NCI-H1417 (cell line): ENCODE results near the gene TSPAN4.

Source experiments
- DNase-seq, 3 experiments: peaks; one replicate each; lab custom pipeline; 2025; lab: John Stamatoyannopoulos, UW

TSPAN4 gene

DNA sequence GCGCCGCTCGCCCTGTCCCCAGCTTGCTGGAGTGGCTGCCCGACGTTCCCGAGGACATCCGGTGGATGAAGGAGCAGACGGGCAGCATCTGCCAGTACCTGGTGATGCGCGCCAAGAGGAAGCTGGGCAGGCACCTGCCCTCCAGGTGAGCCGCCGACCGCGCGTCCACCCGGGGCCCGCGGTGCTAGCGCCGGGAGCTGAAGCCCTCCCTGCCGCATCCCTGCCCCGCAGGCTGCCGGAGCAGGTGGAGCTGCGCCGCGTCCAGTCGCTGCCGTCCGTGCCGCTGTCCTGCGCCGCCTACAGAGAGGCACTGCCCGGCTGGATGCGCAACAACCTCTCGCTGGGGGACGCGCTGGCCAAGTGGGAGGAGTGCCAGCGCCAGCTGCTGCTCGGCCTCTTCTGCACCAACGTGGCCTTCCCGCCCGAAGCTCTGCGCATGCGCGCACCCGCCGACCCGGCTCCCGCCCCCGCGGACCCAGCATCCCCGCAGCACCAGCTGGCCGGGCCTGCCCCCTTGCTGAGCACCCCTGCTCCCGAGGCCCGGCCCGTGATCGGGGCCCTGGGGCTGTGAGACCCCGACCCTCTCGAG is 18.3 kb upstream of the TSPAN4 start:
- DNase-seq: peak; percentile 68 to 90 (median 78)

DNA sequence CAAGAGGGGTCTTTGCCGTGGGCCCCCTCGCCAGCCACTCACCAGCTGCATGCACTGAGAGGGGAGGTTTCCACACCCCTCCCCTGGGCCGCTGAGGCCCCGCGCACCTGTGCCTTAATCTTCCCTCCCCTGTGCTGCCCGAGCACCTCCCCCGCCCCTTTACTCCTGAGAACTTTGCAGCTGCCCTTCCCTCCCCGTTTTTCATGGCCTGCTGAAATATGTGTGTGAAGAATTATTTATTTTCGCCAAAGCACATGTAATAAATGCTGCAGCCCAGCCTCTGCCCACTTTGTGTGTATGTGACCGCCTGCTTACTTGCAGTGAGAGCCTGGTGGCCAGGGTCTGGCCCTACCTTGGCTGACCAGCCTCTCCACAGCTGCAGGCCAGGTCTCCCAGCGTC is 17.7 kb upstream of the TSPAN4 start:
- DNase-seq: peak; percentile 64 to 71 (median 65)

DNA sequence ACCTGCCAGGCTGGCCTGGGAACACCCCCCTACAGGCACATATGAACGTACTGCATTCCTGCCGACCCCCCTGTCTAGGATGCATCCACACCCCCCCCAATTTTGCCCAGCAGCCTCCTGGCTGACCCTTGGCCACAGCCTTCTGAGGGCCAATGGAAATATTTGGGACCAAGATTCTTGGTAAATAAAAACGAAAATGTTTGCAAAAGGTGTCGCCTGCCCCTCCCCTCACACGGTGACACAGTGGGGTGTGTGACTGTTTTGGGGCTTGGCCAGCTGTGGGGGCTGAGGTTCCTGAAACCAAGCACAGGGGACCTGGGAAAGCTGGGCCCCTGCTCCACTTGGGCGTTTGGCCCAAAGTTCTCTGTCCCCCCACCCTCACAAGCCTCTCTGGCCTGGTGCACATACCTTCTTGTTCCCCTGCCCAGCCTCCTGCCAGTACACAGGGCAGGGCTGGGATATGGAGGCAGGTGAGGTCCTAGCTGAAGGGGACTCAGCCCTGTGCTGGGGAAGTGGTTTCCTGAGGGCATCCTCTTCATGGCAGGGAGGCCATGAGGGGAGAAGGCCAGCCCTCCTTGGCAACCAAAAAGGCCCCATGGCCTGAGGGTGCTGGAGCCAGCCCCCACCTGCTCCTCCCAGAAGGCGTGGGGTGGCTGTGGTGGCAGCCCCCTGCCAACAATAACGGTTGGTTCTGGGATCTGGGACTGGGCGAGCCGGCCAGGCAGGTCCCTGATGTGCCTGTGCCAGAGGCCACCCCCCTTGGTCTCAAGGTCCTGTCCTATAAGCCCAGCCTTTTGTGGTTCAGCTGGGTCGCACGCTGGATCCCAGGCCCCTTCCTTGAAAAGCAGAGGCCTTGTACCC is 17.1 kb upstream of the TSPAN4 start:
- DNase-seq: no peak

DNA sequence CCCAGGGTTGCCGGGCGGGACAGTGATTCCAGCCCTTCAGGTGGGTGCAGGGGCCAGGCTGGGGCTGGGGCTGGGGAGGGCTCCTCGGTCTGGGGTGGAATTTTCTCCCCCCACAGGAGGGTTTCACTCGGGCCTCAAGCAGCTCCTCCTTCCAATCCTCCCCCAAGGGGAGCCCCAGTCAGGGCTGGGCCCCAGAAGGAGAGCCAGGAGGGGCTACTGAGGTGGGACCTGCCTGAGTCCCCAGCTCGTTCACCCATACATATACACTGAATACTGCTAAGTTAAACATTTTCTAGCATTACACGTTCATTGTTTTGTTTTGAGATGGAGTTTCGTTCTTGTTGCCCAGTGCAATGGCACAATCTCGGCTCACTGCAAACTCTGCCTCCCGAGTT is 16.4 kb upstream of the TSPAN4 start:
- no peak for DNase-seq

DNA sequence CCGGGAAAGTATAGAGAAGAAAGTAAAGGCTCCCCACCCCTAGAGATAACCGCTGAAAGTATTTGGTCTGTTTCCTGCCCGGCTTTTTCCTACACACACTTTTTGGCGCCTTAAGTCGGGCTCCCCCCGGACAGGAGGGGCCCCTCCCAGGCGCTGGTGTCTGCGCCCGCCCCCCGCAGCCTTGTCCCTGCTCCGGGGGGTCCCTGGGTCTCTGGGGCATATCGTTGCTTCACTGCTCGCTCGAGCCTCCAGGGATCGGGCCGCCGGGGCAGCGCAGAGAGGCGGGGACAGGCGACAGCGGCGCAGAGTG is 15.9 kb upstream of the TSPAN4 start:
- DNase-seq: peak in 1 of 3 experiments; percentile 42

DNA sequence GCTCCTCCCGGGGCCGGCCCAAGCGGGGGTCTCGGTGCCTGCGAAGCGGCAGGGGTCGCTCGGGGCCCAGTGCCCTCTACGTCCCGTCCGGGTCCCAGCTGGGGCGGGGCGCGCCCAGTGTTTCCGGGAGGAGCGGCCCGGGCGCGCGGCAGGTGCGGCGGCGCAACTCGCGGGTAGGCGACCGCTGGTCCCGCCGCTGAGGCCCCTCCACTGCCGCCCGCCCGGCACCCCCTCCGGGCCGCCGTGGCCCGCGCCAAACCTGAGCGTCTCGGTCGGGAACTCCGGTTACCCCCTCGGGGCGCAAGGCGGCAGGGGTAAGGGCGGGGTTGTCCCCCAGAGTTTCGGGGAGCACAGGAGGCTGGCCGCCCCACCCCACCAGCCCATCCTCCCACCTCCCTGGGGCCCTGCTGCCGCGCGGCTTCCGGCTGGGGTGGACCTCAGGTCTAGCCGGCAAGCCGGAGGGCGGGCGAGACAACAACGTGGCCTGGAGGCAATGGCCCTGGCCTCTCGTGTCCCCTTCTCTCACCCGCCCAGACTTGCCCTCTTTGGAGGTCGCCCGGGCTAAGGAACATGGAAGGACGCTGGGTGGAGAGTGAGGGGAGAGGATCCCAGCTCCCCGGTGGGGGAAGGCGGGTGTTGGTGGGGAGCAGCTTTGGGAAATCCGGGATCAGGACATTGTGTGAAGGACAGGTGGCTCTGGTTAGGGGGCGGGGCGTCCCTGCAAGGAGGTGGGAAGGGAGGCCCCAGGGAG is 15.3 kb upstream of the TSPAN4 start:
- peak; percentile 30 to 48 (median 42) for DNase-seq

DNA sequence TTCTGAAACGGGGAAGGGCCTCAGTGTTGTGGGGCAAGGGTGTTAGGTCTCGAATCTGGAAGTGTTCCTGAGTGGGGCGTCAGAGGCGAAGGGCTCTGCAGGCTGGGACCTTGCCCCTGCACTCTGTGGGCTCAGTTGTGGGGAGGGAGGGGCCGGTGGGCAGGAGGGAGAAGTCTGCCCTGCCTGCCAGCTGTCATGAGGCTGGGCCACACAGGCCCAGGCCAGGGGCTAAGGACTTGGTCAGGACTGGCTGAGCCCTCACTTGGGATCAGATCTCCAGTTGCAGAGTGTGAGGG is 14.8 kb upstream of the TSPAN4 start, which contains the start of gene CRACR2B:
Gene CRACR2B (plus strand): TSS at position 23 of the 296 bp plus-strand sequence. CDS start 689 bp downstream, outside the sequence.
- no peak for DNase-seq

DNA sequence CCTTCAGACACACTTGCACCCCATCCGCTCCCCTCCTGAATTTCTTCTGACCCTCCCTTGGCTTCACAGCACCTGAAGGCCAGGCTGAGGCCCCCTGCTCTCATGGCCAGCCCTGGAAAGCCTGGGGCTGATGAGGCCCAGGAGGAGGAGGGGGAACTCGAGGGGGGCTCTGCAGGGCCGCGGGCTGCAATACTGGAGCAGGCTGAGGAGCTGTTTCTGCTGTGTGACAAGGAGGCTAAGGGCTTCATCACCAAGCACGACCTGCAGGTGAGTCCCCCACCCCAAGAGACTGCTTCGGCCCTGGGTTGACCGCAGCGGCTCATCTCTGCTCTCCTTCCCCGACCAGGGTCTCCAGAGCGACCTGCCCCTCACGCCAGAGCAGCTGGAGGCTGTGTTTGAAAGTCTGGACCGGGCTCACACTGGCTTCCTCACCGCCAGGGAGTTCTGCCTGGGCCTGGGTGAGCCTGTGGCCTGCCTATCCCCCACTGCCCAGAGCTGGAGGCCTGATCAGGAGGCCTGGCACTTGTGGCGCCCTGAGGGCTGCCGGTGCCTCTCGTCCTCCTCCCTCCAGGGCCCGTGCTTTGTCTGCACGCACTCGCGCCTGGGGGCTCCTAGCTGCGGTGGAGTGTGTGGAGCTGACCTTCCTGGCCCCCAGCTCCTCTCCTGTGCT is 14.0 kb upstream of the TSPAN4 start:
- DNase-seq: peak in 1 of 3 experiments; percentile 58

DNA sequence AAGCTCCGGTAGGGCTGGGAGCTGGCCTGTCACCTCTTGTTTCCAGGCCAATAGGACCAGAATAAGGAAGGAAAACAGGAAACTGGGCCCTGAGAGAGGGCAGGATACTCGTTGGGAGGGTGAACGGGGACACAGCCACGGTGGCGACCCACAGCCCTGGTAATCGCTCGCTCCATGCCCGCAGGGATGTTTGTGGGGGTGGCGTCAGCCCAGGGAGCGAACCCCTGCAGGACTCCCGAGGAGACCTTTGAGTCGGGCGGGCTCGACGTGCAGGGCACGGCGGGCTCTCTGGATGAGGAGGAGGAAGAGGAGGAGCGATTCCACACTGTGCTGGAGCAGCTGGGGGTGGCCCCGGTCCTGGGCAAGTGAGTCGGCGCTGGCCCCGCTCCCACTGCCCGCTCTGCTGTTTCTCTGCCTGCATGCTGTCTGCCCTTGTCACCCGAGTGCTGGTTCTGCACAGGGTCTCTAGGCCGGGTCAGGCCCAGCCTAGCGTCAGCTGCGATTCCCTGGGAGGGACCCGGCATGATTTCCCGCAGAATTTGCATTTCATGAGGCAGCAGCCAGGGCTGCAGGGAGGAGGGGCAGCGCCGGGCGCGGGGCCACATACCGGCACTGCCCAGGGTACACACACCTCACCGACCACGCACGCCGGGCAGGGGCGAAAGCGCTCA is 13.3 kb upstream of the TSPAN4 start:
- DNase-seq: peak in 1 of 3 experiments; percentile 58

DNA sequence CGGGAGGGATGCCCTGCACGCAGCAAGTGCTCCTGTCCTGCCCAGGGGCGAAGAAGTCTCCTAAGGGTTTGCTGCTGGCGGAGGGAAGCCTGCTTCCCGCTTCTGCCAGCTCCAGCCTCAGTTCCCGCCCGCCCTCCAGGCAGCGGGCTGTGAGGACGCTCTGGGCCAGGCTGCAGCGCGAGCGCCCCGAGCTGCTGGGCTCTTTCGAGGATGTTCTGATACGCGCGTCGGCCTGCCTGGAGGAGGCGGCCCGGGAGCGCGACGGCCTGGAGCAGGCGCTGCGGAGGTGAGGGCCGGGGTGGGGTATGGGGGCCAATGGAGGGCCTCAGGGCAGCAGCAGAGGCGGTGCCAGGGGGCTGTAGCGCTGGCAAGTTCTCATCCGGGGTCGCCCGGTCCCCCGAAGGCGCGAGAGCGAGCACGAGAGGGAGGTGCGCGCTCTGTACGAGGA is 12.8 kb upstream of the TSPAN4 start:
- DNase-seq: no peak

DNA sequence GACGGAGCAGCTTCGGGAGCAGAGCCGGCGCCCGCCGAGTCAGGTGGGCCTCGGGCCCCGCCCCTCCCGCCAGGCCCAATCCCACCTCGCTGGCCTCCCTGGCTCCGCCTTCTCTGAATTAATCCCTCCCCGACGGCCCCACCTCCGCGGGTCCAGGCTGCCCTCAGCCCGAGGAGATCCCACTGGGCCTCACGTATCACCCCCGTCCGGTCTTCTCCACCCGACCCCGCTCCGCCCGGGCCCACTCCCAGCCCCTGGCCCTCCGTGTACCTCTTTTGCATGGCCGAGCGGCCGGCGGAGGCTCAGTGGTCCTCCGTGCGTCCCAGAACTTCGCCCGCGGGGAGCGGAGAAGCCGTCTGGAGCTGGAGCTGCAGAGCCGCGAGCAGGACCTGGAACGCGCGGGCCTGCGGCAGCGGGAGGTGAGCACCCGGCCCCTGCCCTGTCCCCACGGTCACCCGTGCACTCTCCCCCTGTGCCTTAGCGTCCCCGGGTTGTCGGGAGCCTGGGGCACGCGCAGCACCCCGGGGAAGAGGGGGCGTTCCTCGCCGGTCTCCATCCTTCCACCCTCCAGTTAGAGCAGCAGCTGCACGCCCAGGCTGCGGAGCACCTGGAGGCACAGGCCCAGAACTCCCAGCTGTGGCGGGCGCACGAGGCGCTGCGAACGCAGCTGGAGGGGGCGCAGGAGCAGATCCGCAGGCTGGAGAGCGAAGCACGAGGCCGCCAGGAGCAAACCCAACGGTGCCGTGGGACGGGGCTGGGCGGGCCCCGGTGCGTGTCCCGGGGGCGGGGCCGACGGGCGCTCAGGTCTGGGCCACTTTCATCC is 12.1 kb upstream of the TSPAN4 start:
- DNase-seq: peak; percentile 81 to 92 (median 82)

DNA sequence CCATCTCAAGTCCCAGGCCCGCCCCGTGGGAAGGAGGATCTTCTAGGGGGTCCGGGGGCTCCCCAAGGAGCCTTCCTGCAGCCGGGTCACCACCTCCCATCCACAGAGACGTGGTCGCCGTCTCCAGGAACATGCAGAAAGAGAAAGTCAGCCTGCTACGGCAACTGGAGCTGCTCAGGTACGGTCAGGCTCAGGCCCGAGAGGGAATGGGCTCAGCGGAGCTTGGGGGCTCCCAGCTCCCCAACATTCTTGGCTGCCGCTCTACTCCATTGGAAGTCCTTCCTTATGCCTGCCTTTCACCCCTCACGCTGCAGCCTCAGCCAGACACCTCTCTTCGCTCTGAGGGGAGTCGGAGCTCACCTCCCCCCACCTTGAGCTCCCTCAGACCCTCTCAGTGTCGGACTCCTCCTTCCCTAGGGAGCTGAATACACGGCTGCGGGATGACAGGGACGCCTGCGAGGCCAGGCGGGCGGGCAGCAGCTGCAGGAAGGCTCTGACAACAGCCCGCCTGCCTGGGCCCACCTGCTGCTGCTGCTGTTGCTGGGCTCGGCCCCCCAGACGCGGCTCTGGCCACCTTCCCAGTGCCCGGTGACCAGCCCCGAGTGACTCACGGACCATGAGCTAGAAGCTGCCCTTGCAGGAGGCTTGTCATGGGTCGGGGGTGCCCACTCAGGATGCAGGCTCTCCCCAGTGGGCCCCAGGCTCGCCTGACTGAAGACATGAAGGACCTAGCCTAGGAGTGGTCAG is 11.4 kb upstream of the TSPAN4 start:
- DNase-seq: peak in 2 of 3 experiments; percentile 47 to 60

DNA sequence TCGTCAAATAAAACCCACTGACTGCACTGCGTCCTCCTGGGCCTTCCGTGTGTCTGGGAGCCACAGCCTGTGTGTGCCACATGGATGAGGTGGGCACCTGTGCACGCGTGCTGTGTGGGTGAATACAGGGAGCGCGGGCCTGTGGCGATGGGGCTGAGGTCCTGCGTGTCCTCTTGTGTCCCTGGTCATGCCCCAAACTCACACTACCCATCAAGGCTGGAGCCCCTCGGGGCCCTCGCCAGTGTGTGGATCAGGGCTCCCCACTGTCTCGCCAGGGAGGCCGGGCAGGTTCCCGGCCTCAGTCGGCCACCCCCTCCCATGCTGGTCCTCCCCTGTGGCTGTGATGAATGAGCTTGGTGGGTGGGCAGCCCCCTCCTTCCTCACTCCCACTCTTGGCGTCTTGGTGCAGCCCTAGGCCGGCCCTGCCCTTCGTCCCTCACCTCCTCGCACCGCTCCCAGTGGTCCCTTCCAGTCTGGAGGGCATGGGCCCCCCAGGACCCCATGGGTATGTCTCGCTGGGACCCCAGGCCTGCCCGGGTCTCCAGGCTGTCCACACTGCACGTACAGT is 10.6 kb upstream of the TSPAN4 start:
- DNase-seq: no peak

DNA sequence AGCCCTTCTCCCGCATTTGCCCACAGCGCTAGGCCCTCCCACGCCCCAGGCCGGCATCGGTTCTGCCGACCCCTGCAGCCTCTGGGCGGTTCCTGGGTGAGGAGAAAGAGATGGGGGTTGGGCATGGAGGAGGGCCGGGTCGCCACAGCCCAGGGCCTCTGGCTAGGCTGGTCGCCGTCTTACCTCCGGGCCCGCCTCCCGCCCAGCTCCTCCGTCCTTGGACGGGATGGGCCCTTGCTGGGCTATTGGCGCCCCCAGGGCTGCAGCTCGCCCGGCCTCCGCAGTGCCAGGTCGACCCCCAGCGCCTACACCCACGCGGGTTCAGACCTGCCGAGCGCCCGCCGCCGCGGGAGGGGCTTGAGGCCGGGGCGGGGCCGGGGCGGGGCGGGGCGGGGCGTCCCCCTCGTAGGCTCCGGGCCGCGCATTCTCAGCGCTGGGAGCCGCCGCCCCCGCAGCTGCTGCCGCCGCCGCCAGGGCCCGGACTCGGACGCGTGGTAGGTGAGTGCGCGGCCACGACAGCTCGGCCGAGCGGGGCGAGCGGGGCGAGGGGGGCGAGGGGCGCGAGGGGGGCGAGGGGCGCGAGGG is 10.0 kb upstream of the TSPAN4 start, which contains the start of gene CD151:
Gene CD151 (plus strand): TSS at position 424 of the 585 bp plus-strand sequence. CDS start 3,118 bp downstream, outside the sequence.
- peak; percentile 54 to 67 (median 57) for DNase-seq

DNA sequence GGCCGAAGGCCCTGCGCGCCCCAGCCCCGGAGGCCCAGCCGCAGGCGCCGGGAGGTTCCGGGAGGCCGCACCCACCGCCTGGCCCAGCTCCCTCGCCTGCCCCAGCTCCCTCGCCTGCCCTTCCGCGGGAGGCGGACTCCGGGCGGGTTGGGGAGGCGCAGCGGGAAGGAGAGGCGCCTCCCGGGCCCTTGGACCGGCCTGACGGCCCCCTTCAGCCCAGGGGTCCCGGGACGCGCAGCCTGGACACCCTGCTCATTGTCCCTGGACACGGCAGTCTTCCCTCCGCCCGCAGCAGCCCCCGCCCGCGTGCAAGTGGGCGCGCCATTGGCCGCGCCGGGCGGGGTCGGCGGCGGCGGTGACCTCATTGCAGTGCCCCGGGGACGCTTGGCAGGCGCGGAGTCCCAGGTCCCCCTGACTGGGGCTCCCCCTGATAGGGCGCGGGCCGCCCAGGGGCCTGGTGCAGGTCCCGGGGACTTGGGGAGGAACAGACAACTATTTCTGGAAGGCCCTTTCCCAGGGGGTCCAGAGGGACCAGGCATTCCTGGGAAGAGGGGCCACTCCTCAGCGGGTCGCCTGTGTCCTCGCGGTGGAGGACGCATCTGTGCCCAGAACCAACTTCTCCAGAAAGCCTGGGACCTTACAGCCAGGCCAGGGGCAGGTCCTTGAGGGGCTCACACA is 9.4 kb upstream of the TSPAN4 start:
- DNase-seq: peak; percentile 41 to 58 (median 55)

DNA sequence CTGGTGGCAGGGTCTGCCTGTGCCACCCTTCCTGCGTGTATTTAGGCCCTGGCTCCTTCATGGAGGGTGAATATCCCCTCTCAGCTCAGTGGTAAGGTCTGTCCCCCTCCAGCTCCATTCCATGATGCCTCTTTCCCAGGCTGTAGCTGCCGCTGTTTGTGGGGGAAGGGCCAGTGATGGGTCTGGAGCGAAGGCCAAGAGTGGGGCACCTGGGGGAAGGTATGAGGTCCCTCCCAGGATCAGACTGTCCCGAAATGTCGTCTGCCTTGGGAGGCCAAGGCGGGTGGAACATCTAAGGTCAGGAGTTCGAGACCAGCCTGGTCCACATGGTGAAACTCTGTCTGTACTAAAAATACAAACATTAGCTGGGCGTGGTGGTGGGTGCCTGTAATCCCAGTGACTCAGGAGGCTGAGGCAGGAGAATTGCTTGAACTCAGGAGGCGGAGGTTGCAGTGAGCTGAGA is 8.8 kb upstream of the TSPAN4 start:
- no peak for DNase-seq

DNA sequence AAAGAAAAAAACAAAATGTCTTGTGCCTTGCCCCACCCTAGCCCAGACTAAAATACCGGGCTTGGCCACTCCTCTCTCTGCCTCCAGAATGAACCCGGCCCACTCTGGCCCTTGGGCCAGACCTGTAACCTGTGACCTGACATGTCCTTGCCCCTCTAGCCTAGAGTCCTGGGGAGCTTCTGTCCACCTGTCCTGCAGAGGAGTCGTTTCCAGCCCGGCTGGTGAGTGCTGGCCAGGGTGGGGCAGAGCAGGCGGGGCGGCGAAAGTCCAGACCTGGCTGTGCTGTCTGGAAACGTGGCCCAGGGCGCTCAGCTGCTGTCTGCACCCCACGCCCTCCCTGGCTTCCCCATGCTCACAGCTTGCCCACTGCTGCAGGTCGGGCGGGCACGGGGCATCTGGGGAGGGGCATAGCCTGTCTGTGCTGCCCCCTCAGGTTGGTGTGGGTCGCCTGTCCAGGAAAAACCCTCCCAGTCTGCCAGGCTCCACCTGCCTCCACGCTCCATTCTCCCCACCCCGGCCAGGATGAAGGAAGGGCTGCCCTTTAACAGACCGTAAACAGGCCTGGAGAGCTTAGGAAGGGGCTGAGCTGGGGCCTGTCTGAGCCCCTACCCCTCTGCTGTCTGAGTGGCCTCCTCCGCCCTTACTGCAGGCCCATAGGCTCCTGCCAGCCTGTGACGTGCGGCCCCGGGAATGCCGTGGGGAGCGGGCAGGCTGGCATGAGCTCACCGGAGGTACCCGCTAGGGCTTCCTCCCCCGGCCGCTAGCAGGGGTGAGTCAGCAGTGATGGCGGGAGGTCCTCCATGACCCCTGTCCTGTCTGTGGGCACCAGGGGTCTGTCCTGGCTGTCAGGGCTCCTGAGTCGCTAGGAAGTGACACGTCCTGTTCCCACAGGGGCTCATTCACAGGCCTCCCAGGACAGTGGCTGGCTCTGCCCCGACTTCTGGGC is 8.0 kb upstream of the TSPAN4 start:
- DNase-seq: no peak
